ENCODE results near the gene NFU1. TPM values are rescaled to one million over a fixed set of nuclear protein-coding genes. Genes with fewer than 3 reads are reported as not detected.

The NFU1 gene
- total and polyA plus RNA-seq, 11 donors = 61.5 to 156 (median 110) TPM

- Histone ChIP-seq H3K36me3 (peaks cover 0 to 67% (median 61%) of the 10 kb centered on the region in 9 donors), H3K4me1 (peaks cover 0 to 12% (median 6%) of the 10 kb centered on the region in 12 donors), H3K27me3 (no peaks in the 10 kb centered on the region), H3K27ac (no peak overlapping the region), H3K9me3 (no peaks in the 10 kb centered on the region), H3K4me3 (no peak overlapping the region)
- ATAC-seq (no peak), DNase-seq (no peak)
- TF ChIP-seq CTCF (IDR thresholded peaks at IDR 0.05) = no peak
- no peak for TF ChIP-seq POLR2A (IDR thresholded peaks at IDR 0.05)
- intact Hi-C loops (cut with DNase I) = loop anchor here in 6 of 10 donors (10.0 kb wide), 2 partner anchors 142 to 342 kb away; no protein-coding TSS in a partner anchor
These were observed 64.5 kb downstream of the NFU1 start for GRCh38 chr2:69372767-69373166.

GRCh38 chr2:69369802-69370201, 67.4 kb downstream of the NFU1 start:
- no peak for ATAC-seq
- Histone ChIP-seq H3K36me3 (peaks cover 0 to 94% (median 87%) of the 10 kb centered on the region in 9 donors), H3K9me3 (no peaks in the 10 kb centered on the region), H3K27me3 (no peaks in the 10 kb centered on the region), H3K4me1 (no peaks in the 10 kb centered on the region), H3K4me3 (no peak overlapping the region), H3K27ac (no peak overlapping the region)
- WGBS, 4 donors = 90 to 93% (median 92%) methylated on average over 1 of the region's 1 CpG
- no peak for TF ChIP-seq CTCF (IDR thresholded peaks at IDR 0.05)
- no peak for TF ChIP-seq POLR2A (IDR thresholded peaks at IDR 0.05)
- no peak for DNase-seq
- intact Hi-C loops (cut with DNase I) = loop anchor here in 6 of 10 donors (10.0 kb wide), 2 partner anchors 145 to 345 kb away; no protein-coding TSS in a partner anchor

- Histone ChIP-seq H3K27ac (no peak overlapping the region), H3K4me1 (no peaks in the 10 kb centered on the region), H3K9me3 (no peaks in the 10 kb centered on the region), H3K36me3 (peaks cover 0 to 100% (median 96%) of the 10 kb centered on the region in 9 donors), H3K27me3 (no peaks in the 10 kb centered on the region), H3K4me3 (no peak overlapping the region)
- no peak for DNase-seq
- no peak for ATAC-seq
- WGBS, 4 donors = 96 to 99% (median 98%) methylated on average over 7 of the region's 7 CpGs
- intact Hi-C loops (cut with DNase I) = no loop called here
- TF ChIP-seq CTCF (IDR thresholded peaks at IDR 0.05) (no peak), POLR2A (IDR thresholded peaks at IDR 0.05) (no peak)
These were observed 68.6 kb downstream of the NFU1 start for GRCh38 chr2:69368588-69368987.

- H3K4me1 ChIP-seq = no peaks in the 10 kb centered on the region
- intact Hi-C loops (cut with DNase I) = no loop called here
- no peak overlapping the region for H3K4me3 ChIP-seq
- H3K36me3 ChIP-seq = peaks cover 0 to 100% (median 98%) of the 10 kb centered on the region in 9 donors
- DNase-seq = no peak
- TF ChIP-seq CTCF (IDR thresholded peaks at IDR 0.05) (no peak), POLR2A (IDR thresholded peaks at IDR 0.05) (no peak)
- ATAC-seq = no peak
- H3K9me3 ChIP-seq = no peaks in the 10 kb centered on the region
- no peak overlapping the region for H3K27ac ChIP-seq
- H3K27me3 ChIP-seq = no peaks in the 10 kb centered on the region
These were observed 77.9 kb downstream of the NFU1 start for GRCh38 chr2:69359371-69359770.
